Measurements from ENCODE around the gene EBP. TPM values are rescaled to one million over a fixed set of nuclear protein-coding genes. Genes with fewer than 3 reads are reported as not detected.

The EBP gene
- polyA plus RNA-seq, 1 donor from 2014 or later, result 134 TPM

- Histone ChIP-seq H3K36me3 (ENCODE audit: insufficient read depth, low read length) (no peaks in the 10 kb centered on the region), H3K79me2 (replicated peaks; ENCODE audit: insufficient read depth, low read length) (no peaks in the 10 kb centered on the region), H2AFZ (ENCODE audit: low read depth, low read length) (no peak overlapping the region), H3K9me3 (ENCODE audit: low read length) (no peaks in the 10 kb centered on the region), H3K9ac (ENCODE audit: low read length) (no peak overlapping the region), H3K4me3 (ENCODE audit: low read length) (no peak overlapping the region), H3K9me2 (ENCODE audit: insufficient read depth, low read length) (no peaks in the 10 kb centered on the region), H3K27me3 (ENCODE audit: insufficient read depth, low read depth, low read length) (no peaks in the 10 kb centered on the region), H3K27ac (ENCODE audit: low read length) (no peak overlapping the region), H3F3A (ENCODE audit: insufficient read depth, low read length, poor library complexity, severe bottlenecking) (no peaks in the 10 kb centered on the region), H3K4me2 (ENCODE audit: low read length) (no peak overlapping the region), H4K20me1 (ENCODE audit: insufficient read depth) (no peaks in the 10 kb centered on the region)
- TF ChIP-seq EP300 (conservative IDR thresholded peaks at IDR 0.05; ENCODE audit: poor library complexity, severe bottlenecking), result no peak
Observed at GRCh38 chrX:48533165-48533564, 11.6 kb downstream of the EBP start.

DNA sequence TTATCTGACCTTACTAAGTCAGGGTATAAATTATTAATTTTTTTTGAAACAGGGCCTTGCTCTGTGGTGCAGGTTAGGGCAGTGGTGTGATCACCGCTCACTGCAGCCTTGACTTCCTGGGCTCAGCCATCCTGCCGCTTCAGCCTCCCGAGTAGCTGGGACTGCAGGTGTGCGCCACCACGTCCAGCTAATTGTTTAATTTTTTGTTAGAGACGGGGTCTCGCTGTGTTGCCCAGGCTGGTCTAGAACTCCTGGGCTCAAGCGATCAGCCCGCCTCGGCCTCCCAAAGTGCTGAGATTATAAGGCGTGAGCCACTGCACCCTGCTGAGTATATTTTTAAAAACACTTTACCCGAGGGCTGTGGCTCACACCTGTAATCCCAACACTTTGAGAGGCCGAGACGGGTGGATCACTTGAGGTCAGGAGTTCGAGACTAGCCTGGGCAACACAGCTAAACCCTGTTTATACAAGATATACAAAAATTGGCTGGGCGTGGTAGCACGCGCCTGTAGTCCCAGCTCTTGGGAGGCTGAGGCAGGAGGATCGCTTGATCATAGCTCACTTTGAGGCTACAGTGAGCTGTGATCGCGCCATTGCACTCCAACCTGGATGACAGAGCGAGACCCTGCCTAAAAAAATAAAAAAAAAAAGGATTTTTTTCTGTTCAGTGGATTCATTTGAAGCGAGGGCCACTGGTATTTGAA, 17.2 kb downstream of the EBP start:
- no peak overlapping the region for H3K4me2 ChIP-seq (ENCODE audit: low read length)
- H3K27me3 ChIP-seq (ENCODE audit: insufficient read depth, low read depth, low read length), result no peaks in the 10 kb centered on the region
- peak overlapping the region; percentile 52 for H3K9ac ChIP-seq (ENCODE audit: low read length)
- peak overlapping the region; percentile 85 for H3K27ac ChIP-seq (ENCODE audit: low read length)
- no peaks in the 10 kb centered on the region for H3K9me3 ChIP-seq (ENCODE audit: low read length)
- H3K4me3 ChIP-seq (ENCODE audit: low read length), result peak overlapping the region; percentile 85
- H3F3A ChIP-seq (ENCODE audit: insufficient read depth, low read length, poor library complexity, severe bottlenecking), result no peaks in the 10 kb centered on the region
- no peaks in the 10 kb centered on the region for H3K9me2 ChIP-seq (ENCODE audit: insufficient read depth, low read length)
- no peaks in the 10 kb centered on the region for H4K20me1 ChIP-seq (ENCODE audit: insufficient read depth)
- H2AFZ ChIP-seq (ENCODE audit: low read depth, low read length), result peak overlapping the region; percentile 4
- peaks cover 4% of the 10 kb centered on the region for H3K79me2 ChIP-seq (replicated peaks; ENCODE audit: insufficient read depth, low read length)
- H3K36me3 ChIP-seq (ENCODE audit: insufficient read depth, low read length), result no peaks in the 10 kb centered on the region
- TF ChIP-seq EP300 (conservative IDR thresholded peaks at IDR 0.05; ENCODE audit: poor library complexity, severe bottlenecking) (no peak), RAD21 (conservative IDR thresholded peaks at IDR 0.05) (no peak), EZH2 (IDR thresholded peaks at IDR 0.05; ENCODE audit: borderline replicate concordance, insufficient read depth, low read length, poor library complexity, severe bottlenecking) (no peak), POLR2AphosphoS5 (IDR thresholded peaks at IDR 0.05) (no peak), SMC3 (conservative IDR thresholded peaks at IDR 0.05; ENCODE audit: poor library complexity) (no peak), TAF1 (IDR thresholded peaks at IDR 0.05; ENCODE audit: low read depth) (no peak), MXI1 (conservative IDR thresholded peaks at IDR 0.05; ENCODE audit: poor library complexity, severe bottlenecking) (no peak)
- TF ChIP-seq, protein P1, sequence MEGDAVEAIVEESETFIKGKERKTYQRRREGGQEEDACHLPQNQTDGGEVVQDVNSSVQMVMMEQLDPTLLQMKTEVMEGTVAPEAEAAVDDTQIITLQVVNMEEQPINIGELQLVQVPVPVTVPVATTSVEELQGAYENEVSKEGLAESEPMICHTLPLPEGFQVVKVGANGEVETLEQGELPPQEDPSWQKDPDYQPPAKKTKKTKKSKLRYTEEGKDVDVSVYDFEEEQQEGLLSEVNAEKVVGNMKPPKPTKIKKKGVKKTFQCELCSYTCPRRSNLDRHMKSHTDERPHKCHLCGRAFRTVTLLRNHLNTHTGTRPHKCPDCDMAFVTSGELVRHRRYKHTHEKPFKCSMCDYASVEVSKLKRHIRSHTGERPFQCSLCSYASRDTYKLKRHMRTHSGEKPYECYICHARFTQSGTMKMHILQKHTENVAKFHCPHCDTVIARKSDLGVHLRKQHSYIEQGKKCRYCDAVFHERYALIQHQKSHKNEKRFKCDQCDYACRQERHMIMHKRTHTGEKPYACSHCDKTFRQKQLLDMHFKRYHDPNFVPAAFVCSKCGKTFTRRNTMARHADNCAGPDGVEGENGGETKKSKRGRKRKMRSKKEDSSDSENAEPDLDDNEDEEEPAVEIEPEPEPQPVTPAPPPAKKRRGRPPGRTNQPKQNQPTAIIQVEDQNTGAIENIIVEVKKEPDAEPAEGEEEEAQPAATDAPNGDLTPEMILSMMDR (IDR thresholded peaks at IDR 0.05; ENCODE audit: poor library complexity, severe bottlenecking), result no peak
- TF ChIP-seq, protein P2, sequence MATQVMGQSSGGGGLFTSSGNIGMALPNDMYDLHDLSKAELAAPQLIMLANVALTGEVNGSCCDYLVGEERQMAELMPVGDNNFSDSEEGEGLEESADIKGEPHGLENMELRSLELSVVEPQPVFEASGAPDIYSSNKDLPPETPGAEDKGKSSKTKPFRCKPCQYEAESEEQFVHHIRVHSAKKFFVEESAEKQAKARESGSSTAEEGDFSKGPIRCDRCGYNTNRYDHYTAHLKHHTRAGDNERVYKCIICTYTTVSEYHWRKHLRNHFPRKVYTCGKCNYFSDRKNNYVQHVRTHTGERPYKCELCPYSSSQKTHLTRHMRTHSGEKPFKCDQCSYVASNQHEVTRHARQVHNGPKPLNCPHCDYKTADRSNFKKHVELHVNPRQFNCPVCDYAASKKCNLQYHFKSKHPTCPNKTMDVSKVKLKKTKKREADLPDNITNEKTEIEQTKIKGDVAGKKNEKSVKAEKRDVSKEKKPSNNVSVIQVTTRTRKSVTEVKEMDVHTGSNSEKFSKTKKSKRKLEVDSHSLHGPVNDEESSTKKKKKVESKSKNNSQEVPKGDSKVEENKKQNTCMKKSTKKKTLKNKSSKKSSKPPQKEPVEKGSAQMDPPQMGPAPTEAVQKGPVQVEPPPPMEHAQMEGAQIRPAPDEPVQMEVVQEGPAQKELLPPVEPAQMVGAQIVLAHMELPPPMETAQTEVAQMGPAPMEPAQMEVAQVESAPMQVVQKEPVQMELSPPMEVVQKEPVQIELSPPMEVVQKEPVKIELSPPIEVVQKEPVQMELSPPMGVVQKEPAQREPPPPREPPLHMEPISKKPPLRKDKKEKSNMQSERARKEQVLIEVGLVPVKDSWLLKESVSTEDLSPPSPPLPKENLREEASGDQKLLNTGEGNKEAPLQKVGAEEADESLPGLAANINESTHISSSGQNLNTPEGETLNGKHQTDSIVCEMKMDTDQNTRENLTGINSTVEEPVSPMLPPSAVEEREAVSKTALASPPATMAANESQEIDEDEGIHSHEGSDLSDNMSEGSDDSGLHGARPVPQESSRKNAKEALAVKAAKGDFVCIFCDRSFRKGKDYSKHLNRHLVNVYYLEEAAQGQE (IDR thresholded peaks at IDR 0.05; ENCODE audit: borderline replicate concordance), result no peak
